HG03196 (cell line): ENCODE data around the gene TMEM185A.
"Not testable (repeated sequence)": the region's sequence is repeated elsewhere in the genome, so short reads cannot be mapped to it uniquely, and the experiment has no call there.

Experiments used
- ATAC-seq: cut with Tn5 transposase; IDR thresholded peaks from one replicate; pipeline ENCODE4 v1.9.1; 2021; ENCODE audit not compliant: unreplicated experiment

The TMEM185A gene

DNA sequence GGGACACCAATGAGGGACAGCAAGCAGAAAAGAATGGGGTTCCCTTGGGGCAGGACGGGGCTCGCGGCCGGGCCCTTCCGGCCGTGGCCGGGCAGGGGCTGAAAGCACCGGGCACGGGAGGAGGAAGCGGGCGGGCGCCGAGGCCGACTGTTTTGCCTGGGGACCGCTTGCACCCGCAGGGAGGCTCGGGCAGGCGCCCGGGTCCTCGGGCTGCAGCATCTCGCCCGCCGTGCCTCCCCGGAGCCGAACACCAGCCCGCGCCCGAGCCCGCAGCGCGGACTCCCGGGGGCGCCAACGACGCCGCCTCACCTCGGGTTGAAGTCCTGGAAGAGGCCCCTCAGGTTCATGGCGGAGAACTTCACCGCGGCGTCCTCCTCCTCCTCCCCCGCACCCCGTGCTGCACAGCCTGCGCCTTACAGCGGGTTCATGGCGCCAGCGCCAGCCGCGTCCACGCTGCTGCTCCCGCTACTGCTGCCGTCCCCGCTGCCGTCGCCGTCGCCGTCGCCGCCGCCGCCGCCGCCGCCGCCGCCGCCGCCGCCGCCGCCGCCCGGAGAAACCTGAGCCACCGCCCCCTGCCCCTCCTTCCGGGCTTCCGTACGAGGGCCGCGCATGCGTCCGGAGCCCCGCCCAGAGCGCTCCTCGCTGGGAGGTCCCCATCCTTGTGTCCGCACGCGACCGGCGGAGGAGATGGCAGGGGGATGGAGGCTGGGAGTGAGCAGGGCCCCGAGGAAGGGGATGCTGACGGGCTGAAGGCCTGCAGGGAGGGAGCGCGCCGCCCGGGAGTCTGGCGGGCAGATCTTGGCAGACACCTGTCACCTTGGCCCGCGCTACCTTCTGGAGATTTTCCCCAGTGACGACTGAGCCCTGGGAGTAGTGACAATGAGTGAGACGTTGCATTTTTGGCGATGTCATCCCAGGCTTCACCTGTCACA, at the start of gene TMEM185A:
Gene TMEM185A, minus strand, starts transcription at position 559 of the 932 bp plus-strand sequence. Its CDS starts 212 bp downstream, at position 347.
- peak; percentile 89 for ATAC-seq

GRCh38 chrX:149681182-149681581, 49.6 kb upstream of the TMEM185A start:
- ATAC-seq, result no peak

DNA sequence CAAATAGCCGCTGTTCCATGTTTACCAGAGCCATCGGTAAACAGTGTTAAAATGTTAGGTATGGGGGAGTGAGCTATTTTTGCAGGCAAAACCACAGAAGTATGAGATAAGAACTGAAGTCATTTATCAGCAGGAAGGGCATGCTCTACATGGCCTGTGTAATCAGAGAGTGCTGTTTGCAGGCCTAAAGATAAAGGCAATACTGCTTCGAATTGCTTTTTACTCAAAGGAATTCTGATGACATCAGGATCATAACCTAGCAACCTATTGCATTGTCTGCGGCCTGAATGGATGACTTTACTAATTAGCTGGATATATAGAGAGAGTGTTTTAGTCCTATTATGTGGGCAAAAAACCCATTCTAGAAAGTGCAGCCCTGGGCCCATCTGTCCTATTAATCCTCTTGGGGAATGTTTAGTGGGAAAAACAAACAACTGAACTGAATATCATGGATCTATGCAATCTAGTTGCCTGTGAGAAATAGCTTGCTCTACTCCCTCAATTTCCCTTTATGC, 47.6 kb upstream of the TMEM185A start:
- ATAC-seq, result not testable (repeated sequence)

DNA sequence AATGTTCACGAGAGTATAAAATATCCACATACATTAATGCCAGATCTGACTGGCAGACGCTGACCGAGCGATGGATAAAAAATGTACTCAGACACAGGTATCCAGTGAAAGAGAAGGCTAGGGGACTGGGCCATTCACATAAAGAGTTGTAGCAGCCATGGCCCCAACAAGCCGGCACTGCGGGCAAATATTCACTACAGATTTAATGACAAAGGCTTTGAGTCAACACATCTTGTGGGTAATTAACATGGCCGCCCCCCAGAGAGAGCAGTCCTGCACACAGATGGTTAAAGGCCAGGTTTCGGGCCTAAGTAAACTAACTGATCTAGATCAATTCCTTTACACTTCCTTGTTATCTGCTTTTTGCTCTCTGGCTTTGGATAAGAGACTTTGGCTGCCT, 44.0 kb upstream of the TMEM185A start:
- ATAC-seq, result not testable (repeated sequence)

- ATAC-seq, result not testable (repeated sequence)
Observed at GRCh38 chrX:149675088-149675487, 43.5 kb upstream of the TMEM185A start.

- ATAC-seq, result not testable (repeated sequence)
Observed at GRCh38 chrX:149660613-149661012, 29.0 kb upstream of the TMEM185A start.

DNA sequence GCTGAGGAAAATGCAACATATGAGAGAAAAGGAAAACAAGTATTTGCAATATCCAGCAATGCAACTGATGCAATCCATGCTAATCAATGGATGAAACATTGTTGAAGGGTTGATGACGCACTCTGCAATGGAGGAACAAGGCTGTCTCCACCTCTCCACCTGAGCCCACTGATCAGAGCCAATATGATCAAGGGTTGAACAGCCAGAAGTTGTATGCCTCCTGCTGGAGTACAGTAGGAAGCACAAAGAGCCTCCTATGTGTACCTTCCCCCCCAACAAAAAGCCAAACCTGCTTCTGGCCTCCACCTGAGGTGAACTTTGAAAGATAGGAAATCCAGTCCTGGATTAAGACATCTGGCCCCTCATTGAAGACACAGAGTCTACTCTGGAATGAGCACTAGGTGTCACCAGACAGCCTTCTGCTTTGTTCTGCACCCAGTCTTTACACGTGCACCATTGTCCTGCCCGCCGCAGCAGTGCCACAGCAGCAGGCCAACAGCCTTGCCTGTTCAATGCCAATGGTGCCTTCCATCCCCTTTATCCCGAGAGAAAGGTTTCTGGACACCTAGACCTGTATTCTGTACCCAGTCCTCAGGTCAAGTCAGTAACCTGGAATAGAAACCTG, 24.8 kb upstream of the TMEM185A start:
- not testable (repeated sequence) for ATAC-seq

GRCh38 chrX:149652232-149652981, 20.8 kb upstream of the TMEM185A start:
- no peak for ATAC-seq

DNA sequence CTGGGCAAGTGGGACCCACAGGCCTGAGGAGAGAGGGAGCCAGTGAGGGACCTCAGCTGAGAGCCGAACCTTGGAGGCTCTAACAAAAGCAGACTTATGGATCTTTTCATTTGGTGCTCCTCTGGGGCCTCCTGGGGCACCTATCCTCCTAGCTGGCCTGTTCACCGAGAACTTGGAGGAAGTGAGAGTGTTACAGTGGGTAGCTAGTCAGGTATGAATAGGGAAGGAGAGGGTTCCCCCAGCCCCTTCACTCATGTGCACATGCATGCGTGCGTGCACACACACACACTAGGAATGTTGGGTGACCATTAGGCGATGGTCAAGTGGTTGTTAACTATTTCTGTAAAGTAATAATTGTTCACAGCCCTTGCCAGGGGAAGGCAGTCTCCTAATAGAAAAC, 18.6 kb upstream of the TMEM185A start:
- ATAC-seq, result no peak

DNA sequence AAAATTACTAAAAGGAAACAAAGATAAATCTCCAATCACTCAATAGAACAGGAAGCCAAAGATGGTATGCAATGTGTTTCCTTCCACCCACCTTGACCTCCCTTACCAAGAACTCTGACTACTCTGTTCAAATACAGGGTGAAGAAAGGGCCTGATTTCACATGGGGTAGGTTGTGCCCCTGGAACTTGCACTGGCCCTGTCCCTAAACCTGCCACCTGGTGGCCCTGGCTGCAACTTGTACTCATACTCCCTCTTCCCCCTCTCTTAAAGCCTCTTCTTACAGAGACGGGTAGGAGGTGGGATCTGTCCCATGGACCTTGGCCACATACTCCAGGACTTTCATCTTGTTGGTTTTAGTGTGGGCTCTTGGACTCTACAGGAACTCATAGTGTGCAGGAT, 17.3 kb upstream of the TMEM185A start:
- no peak for ATAC-seq

DNA sequence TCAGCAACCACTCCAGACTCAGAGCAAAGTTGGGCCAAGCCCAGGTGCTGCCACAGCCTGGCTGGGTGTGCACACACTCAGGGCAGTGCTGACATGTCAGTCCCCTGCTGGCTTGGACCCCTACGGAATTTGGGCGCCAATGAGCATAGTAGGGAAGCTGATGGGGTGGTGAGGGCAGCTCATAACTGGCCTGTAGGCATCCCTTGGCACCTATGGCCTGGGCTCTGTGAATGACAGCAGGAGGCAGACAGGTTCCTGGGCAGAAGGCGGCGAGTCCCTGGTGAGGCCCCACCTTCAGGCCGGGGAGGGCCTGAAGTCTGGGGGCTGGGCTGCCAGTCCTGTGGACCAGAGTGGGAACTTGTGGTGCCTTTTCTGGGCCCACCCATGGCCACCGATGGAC, 15.9 kb upstream of the TMEM185A start:
- ATAC-seq, result no peak

GRCh38 chrX:149643496-149643895, 11.9 kb upstream of the TMEM185A start:
- ATAC-seq, result no peak

DNA sequence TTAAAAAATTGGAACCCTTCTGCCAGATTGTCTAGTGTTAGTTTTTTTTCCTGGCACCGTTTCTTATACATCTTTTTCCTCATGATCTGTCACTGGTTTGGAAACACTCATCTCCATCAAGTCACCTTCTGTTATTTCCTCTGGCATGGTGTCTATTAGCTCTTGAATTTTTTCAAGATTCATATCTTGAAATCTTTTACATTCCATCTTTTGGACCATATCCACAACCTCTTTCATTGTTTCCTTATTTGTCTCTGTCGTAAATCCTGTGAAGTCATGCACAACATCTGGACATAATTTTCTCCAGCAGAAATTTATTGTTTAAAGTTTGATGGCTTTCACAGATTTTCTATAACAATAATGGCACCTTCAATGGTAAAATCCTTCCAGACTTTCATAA, 10.2 kb upstream of the TMEM185A start:
- ATAC-seq, result no peak

DNA sequence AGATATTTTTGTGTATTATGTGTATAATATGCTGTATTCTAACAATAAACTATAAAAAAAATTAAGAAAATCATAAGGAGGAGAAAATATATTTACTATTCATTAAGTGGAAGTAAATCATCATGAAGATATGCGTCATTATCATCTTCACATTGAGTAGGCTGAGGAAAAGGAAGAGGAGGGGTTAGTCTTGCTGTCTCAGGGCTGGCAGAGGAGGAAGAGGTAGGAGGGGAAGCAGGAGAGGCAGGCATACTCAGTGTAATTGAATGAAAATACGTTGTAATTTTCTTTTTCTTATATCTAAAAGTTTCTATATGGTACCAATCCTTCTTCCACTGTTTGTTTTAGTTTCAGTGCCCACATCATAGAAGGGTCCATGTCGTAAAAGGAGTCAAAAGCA, 9.8 kb upstream of the TMEM185A start:
- ATAC-seq, result no peak

- no peak for ATAC-seq
Observed at GRCh38 chrX:149639568-149639967, 8.0 kb upstream of the TMEM185A start.

DNA sequence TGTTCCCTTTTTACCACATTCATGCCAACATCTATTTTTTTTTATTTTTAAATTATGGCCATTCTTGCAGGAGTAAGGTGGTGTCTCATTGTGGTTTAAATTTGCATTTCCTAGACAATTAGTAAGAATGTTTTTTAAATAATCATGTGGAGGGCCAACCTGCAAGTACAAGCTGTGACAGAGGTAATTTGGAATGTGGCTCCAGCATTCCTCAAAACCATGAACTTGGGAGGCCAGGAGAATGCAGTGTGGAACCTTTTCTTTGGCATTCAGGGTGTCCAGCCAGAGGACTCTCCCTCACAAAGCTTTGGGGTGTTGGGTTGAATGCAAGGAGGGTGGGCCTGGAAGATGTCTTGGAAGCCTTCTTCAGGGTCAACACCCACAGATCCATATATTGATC, 7.3 kb upstream of the TMEM185A start:
- no peak for ATAC-seq

DNA sequence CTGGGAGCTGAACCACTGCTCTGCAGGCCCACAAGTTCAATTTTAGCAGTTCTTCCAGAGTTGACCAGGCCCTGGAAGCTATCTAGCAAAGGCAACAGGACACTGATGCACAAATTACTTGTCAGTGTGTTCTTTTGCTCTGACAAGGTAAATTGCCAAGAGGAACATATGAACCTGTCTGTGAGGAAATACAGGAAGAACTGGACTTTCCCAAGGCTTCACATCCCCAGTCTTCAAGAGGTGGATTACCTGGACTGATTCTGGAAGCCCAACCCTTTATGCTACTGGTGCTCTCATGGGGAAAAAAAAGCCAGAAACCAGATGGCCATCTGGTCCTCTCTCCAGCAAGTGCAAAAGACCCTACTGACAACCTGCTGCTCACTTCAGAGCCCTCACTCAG, 1.9 kb upstream of the TMEM185A start:
- ATAC-seq, result no peak

- ATAC-seq, result no peak
Observed at GRCh38 chrX:149630681-149631233, 835 bp downstream of the TMEM185A start.

- ATAC-seq, result no peak
Observed at GRCh38 chrX:149629730-149630387, 1.7 kb downstream of the TMEM185A start.

DNA sequence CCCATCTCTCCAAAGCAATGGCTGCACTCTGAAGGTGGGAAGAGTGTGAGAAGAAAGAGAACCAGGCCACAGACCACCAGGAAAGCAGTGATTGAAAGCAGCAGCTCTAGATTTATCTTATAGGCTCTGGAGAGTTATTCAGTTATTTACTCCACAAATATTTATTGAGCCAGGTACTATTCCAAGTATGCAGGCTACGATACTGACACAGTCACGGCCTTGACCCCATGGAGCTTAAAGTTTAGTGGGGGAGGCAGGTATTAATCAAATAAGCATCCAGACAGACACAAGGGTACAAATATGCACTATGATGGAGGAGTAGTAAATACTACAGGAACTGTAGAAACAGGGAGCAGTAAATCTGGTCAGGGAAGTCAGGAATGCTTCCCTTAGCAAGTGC, 2.8 kb downstream of the TMEM185A start:
- ATAC-seq, result no peak
